Endometrium (tissue), 2 donors: ENCODE measurements around the gene RIPOR2.
"Not testable (repeated sequence)": the region's sequence is repeated elsewhere in the genome, so short reads cannot be mapped to it uniquely, and the experiment has no call there.

ENCODE experiments used
- FAIRE-seq: peaks from 2 replicates; lab custom pipeline; 2012; peaks lifted over from hg19 to GRCh38; lab: Jason Lieb, UNC
- donor health status: control.
- donor health status: control.

Gene RIPOR2

GRCh38 chr6:24925661-24926060 is 10.1 kb downstream of the RIPOR2 start:
- no peak for FAIRE-seq

- no peak for FAIRE-seq
These were observed 11.0 kb downstream of the RIPOR2 start for GRCh38 chr6:24924580-24925356.

GRCh38 chr6:24923885-24924401 is 11.8 kb downstream of the RIPOR2 start:
- no peak for FAIRE-seq

- FAIRE-seq, result no peak
These were observed 12.9 kb downstream of the RIPOR2 start for GRCh38 chr6:24922814-24923213.

- no peak for FAIRE-seq
These were observed 13.6 kb downstream of the RIPOR2 start for GRCh38 chr6:24922170-24922569.

- FAIRE-seq, result no peak
These were observed 15.6 kb downstream of the RIPOR2 start for GRCh38 chr6:24920136-24920535.

- FAIRE-seq, result no peak
These were observed 16.5 kb downstream of the RIPOR2 start for GRCh38 chr6:24919056-24919892.

GRCh38 chr6:24918641-24919055 is 17.1 kb downstream of the RIPOR2 start:
- no peak for FAIRE-seq

GRCh38 chr6:24916496-24916895 is 19.3 kb downstream of the RIPOR2 start:
- no peak for FAIRE-seq

- no peak for FAIRE-seq
These were observed 20.1 kb downstream of the RIPOR2 start for GRCh38 chr6:24915641-24916040.

GRCh38 chr6:24914082-24914481 is 21.7 kb downstream of the RIPOR2 start:
- FAIRE-seq, result not testable (repeated sequence)

GRCh38 chr6:24911796-24912382 is 23.9 kb downstream of the RIPOR2 start:
- FAIRE-seq, result no peak

GRCh38 chr6:24910961-24911725 is 24.6 kb downstream of the RIPOR2 start:
- no peak for FAIRE-seq

GRCh38 chr6:24910331-24910960 is 25.3 kb downstream of the RIPOR2 start:
- FAIRE-seq, result no peak

GRCh38 chr6:24909241-24910216 is 26.2 kb downstream of the RIPOR2 start:
- no peak for FAIRE-seq

GRCh38 chr6:24908650-24909035 is 27.1 kb downstream of the RIPOR2 start:
- peak; percentile 80 for FAIRE-seq

- peak; percentile 15 for FAIRE-seq
These were observed 27.7 kb downstream of the RIPOR2 start for GRCh38 chr6:24907919-24908649.

GRCh38 chr6:24906314-24906713 is 29.4 kb downstream of the RIPOR2 start:
- FAIRE-seq, result no peak

GRCh38 chr6:24905483-24905882 is 30.3 kb downstream of the RIPOR2 start:
- FAIRE-seq, result no peak

- FAIRE-seq, result no peak
These were observed 32.1 kb downstream of the RIPOR2 start for GRCh38 chr6:24903681-24904080.
